Effector memory CD4-positive, alpha-beta T cell (primary cell): Measurements from ENCODE around the gene KCNT2.

Experiments used
- DNase-seq, 3 donors: peaks; one replicate each; pipeline ENCODE4 v3.0.0-alpha.2; 2020
- H3K27ac ChIP-seq: 2 replicates; pipeline ENCODE4 v1.7.0; 2013; ENCODE audit warnings: mild to moderate bottlenecking, low read length, moderate library complexity; ENCODE audit not compliant: insufficient read depth, poor library complexity, severe bottlenecking
- H3K27me3 ChIP-seq: replicated peaks from 2 replicates; pipeline ENCODE4 v1.7.0; 2013; ENCODE audit warnings: mild to moderate bottlenecking, low read length; ENCODE audit not compliant: insufficient read depth, control insufficient read depth, poor library complexity, severe bottlenecking
- H3K36me3 ChIP-seq: 2 replicates; pipeline ENCODE4 v1.7.0; 2013; ENCODE audit warnings: mild to moderate bottlenecking, low read length, moderate library complexity; ENCODE audit not compliant: control insufficient read depth, insufficient read depth
- H3K4me1 ChIP-seq: 2 replicates; pipeline ENCODE4 v1.7.0; 2013; ENCODE audit warnings: low read length, mild to moderate bottlenecking; ENCODE audit not compliant: control insufficient read depth, insufficient read depth, poor library complexity, severe bottlenecking
- H3K4me3 ChIP-seq: 2 replicates; pipeline ENCODE4 v1.7.0; 2013; ENCODE audit warnings: low read length, low read depth, mild to moderate bottlenecking; ENCODE audit not compliant: insufficient read depth, poor library complexity, severe bottlenecking
- H3K9me3 ChIP-seq: 2 replicates; pipeline ENCODE4 v1.7.0; 2013; ENCODE audit warnings: mild to moderate bottlenecking, low read length, moderate library complexity; ENCODE audit not compliant: control insufficient read depth

Gene KCNT2

GRCh38 chr1:196442366-196442765, 165.9 kb downstream of the KCNT2 start:
- Histone ChIP-seq H3K9me3 (no peaks in the 10 kb centered on the region), H3K4me1 (no peaks in the 10 kb centered on the region), H3K27ac (no peak overlapping the region), H3K27me3 (no peaks in the 10 kb centered on the region), H3K36me3 (no peaks in the 10 kb centered on the region), H3K4me3 (no peak overlapping the region)
- DNase-seq, result no peak

- Histone ChIP-seq H3K36me3 (no peaks in the 10 kb centered on the region), H3K9me3 (no peaks in the 10 kb centered on the region), H3K4me1 (no peaks in the 10 kb centered on the region), H3K4me3 (no peak overlapping the region), H3K27me3 (no peaks in the 10 kb centered on the region), H3K27ac (no peak overlapping the region)
- no peak for DNase-seq
Observed at GRCh38 chr1:196440711-196441110, 167.5 kb downstream of the KCNT2 start.

DNA sequence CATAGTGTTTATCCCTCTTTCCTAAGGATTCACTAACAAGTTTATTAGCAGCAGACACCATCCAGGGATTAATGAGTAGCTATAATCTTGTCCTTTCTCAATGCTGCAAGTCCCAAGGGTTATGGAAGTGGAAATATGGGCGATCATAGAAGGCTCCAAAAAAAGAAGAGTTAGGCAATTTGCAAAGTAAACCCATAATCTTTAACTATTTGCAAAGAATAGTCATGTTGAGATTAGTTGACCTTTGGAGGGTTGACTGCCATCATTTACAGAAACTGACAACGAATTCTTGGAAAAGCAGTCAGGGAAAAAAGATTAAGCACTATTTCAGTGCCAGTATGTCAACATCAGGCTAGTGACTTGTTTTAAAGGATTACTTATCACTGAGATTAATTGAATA, 169.9 kb downstream of the KCNT2 start:
- Histone ChIP-seq H3K9me3 (no peaks in the 10 kb centered on the region), H3K36me3 (no peaks in the 10 kb centered on the region), H3K27ac (no peak overlapping the region), H3K27me3 (no peaks in the 10 kb centered on the region), H3K4me1 (no peaks in the 10 kb centered on the region), H3K4me3 (no peak overlapping the region)
- no peak for DNase-seq

- H3K4me3 ChIP-seq, result no peak overlapping the region
- H3K4me1 ChIP-seq, result no peaks in the 10 kb centered on the region
- no peaks in the 10 kb centered on the region for H3K27me3 ChIP-seq
- no peak for DNase-seq
- no peaks in the 10 kb centered on the region for H3K9me3 ChIP-seq
- no peaks in the 10 kb centered on the region for H3K36me3 ChIP-seq
- H3K27ac ChIP-seq, result no peak overlapping the region
Observed at GRCh38 chr1:196437671-196438070, 170.6 kb downstream of the KCNT2 start.

- Histone ChIP-seq H3K4me1 (no peaks in the 10 kb centered on the region), H3K27me3 (no peaks in the 10 kb centered on the region), H3K4me3 (no peak overlapping the region), H3K36me3 (no peaks in the 10 kb centered on the region), H3K27ac (no peak overlapping the region), H3K9me3 (no peaks in the 10 kb centered on the region)
- no peak for DNase-seq
Observed at GRCh38 chr1:196433000-196433399, 175.2 kb downstream of the KCNT2 start.

GRCh38 chr1:196427976-196428734, 180.1 kb downstream of the KCNT2 start:
- Histone ChIP-seq H3K27me3 (no peaks in the 10 kb centered on the region), H3K36me3 (no peaks in the 10 kb centered on the region), H3K4me3 (no peak overlapping the region), H3K9me3 (no peaks in the 10 kb centered on the region), H3K4me1 (no peaks in the 10 kb centered on the region), H3K27ac (no peak overlapping the region)
- DNase-seq, result no peak

DNA sequence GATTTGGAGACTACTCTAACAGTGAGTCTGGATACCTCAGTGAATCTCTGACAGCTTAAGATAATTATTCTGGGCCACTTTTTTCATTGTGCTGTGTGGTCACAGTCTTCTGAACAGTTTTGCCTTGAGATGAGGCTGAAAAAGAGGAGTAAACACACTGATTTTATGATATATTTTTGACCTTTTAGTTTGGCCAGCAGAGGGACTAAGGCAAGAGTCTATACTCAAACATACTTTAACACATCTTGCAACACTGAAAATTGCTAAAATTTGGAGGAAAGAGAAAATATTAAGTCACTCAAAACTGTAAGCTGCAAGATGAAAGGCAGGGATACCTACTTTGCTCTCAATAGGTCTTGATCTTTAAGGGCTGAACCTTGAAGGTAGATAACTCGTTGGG, 182.7 kb downstream of the KCNT2 start:
- no peaks in the 10 kb centered on the region for H3K4me1 ChIP-seq
- H3K27ac ChIP-seq, result no peak overlapping the region
- H3K9me3 ChIP-seq, result no peaks in the 10 kb centered on the region
- no peak for DNase-seq
- H3K4me3 ChIP-seq, result no peak overlapping the region
- H3K36me3 ChIP-seq, result no peaks in the 10 kb centered on the region
- no peaks in the 10 kb centered on the region for H3K27me3 ChIP-seq

DNA sequence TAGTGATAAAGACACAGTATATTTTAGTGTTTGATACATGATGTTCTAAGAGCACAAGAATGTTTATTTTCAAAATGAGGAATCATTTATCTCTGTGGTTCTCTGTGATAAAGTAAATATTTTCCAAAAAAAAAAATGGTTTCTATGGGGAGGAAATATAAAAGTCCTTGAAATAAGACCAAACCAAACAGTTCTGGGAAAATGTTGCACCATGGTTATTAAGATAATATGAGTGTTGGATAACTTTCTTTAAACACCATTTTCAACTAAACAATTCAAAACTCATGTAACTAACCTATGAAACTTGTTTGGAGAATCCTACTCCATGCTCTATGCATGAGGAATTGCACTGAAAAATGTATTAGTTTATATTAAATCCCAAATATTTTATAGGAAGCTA, 184.6 kb downstream of the KCNT2 start:
- Histone ChIP-seq H3K27me3 (no peaks in the 10 kb centered on the region), H3K9me3 (no peaks in the 10 kb centered on the region), H3K4me1 (no peaks in the 10 kb centered on the region), H3K4me3 (no peak overlapping the region), H3K36me3 (no peaks in the 10 kb centered on the region), H3K27ac (no peak overlapping the region)
- no peak for DNase-seq

GRCh38 chr1:196418772-196419171, 189.5 kb downstream of the KCNT2 start:
- no peak for DNase-seq
- no peaks in the 10 kb centered on the region for H3K27me3 ChIP-seq
- H3K36me3 ChIP-seq, result no peaks in the 10 kb centered on the region
- H3K4me3 ChIP-seq, result no peak overlapping the region
- no peaks in the 10 kb centered on the region for H3K9me3 ChIP-seq
- H3K27ac ChIP-seq, result no peak overlapping the region
- no peaks in the 10 kb centered on the region for H3K4me1 ChIP-seq

DNA sequence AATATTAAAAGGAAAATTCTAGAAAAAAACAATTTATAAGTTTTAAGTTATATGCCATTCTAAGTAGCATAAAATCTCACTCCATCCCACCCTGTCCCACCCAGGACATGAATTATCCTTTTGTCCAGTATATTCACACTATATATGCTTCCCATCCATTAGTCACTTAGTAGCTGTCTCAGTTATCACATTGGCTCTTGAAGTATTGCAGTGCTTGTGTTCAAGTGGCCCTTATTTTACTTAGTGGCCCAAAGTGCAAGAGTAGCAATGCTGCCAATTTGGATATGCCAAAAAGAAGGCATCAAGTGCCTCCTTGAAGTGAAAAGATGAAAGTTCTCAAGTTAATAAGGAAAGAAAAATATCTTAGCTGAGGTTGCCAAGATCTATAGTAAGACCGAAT, 192.3 kb downstream of the KCNT2 start:
- H3K27me3 ChIP-seq, result no peaks in the 10 kb centered on the region
- DNase-seq, result no peak
- H3K9me3 ChIP-seq, result no peaks in the 10 kb centered on the region
- no peaks in the 10 kb centered on the region for H3K4me1 ChIP-seq
- no peak overlapping the region for H3K4me3 ChIP-seq
- H3K27ac ChIP-seq, result no peak overlapping the region
- no peaks in the 10 kb centered on the region for H3K36me3 ChIP-seq
